Measurements from ENCODE around the gene MAEA. TPM values are rescaled to one million over a fixed set of nuclear protein-coding genes. Genes with fewer than 3 reads are reported as not detected.
"Not testable (repeated sequence)": the region's sequence is repeated elsewhere in the genome, so short reads cannot be mapped to it uniquely, and the experiment has no call there.

The MAEA gene
- total RNA-seq, 2 donors from 2014 or later: 61.4 to 62.8 TPM

- Mint-ChIP-seq H3K4me1 (no peaks in the 10 kb centered on the region), H3K27me3 (no peaks in the 10 kb centered on the region), H3K4me3 (no peak overlapping the region), H3K27ac (no peak overlapping the region), H3K9me3 (no peaks in the 10 kb centered on the region), H3K36me3 (ENCODE audit: low read depth) (peaks cover 5% of the 10 kb centered on the region)
- ATAC-seq (replicated peaks): no peak
Measured at GRCh38 chr4:1367230-1367935, 77.7 kb downstream of the MAEA start.

DNA sequence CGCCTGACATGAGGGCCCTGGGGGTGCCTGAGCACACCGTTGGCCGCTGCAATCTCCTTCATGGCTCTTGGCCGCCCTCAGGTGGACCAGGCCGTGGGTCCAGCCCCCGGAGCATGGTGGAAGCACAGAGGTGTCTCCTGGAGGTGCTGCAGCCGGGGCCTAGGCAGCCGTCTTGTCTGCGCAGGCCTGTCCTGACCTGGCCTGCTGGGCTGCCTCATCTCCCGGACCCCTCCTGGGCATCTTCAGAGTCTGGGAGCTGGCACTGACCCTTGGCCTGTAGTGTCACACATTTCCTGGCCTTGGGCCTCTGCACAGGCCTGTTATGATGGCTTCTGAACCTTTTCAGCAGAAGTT, 78.2 kb downstream of the MAEA start:
- ATAC-seq (replicated peaks): no peak
- H3K9me3 Mint-ChIP-seq: no peaks in the 10 kb centered on the region

DNA sequence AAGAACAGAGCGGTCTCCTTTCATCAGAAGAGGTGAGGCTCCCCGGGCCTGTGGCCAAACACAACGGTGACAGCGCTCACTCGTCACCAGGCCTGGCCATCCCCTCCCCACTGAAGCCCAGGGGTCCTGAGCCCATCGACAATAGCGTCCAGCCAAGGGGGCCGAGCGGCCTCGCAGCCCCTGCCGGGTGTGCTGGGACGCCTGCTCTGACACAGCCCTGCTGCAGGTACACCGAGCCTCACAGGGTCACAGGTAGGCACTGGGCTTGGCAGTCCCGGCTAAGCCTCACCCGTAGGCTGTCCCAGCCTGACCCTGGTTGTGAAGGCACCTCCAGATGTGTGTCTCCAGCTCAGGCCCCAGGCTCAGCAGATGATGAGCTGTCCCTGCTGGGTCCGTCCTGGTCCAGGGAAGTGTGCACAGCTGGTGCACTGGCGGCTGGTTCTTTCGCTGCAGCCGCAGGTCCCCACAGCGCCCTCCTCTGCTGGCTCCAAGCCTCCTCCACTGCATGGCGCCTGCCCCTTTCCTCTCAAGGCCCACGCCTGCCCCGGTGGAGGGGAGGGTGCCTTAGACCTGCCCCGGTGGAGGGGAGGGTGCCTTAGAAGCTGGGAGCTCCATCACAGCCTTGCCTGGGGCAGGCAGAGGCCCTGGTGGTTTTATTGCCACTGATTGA, 78.9 kb downstream of the MAEA start:
- no peak for ATAC-seq (replicated peaks)
- Mint-ChIP-seq H3K27ac (no peak overlapping the region), H3K9me3 (no peaks in the 10 kb centered on the region), H3K4me3 (no peak overlapping the region), H3K4me1 (no peaks in the 10 kb centered on the region), H3K27me3 (no peaks in the 10 kb centered on the region), H3K36me3 (ENCODE audit: low read depth) (peaks cover 17% of the 10 kb centered on the region)

More for the DNA sequence above, 78.2 kb downstream of the MAEA start:
- H3K4me1 Mint-ChIP-seq: no peaks in the 10 kb centered on the region
- H3K27me3 Mint-ChIP-seq: no peaks in the 10 kb centered on the region
- no peak overlapping the region for H3K4me3 Mint-ChIP-seq
- peaks cover 10% of the 10 kb centered on the region for H3K36me3 Mint-ChIP-seq (ENCODE audit: low read depth)
- no peak overlapping the region for H3K27ac Mint-ChIP-seq

DNA sequence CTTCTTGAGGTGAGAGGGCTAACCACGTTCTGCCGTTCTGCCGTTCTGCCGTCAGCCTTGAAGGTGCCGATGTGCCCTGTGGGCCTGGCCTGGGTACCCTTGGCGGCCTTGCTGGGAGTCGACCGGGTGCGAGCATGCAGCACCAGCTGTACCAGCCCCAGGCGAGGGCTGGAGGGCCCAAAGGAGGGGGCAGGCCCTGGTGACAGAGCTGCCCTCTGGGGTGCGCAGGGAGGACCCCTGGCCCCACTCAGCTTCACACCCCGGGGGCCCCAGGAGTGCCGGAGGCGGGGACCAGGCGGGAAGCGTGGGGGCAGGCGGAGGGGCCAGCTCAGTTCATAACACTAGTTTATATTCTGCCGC, 79.4 kb downstream of the MAEA start:
- Mint-ChIP-seq H3K9me3 (no peaks in the 10 kb centered on the region), H3K4me1 (no peaks in the 10 kb centered on the region), H3K36me3 (ENCODE audit: low read depth) (peaks cover 22% of the 10 kb centered on the region), H3K27me3 (no peaks in the 10 kb centered on the region), H3K4me3 (no peak overlapping the region), H3K27ac (no peak overlapping the region)
- no peak for ATAC-seq (replicated peaks)

GRCh38 chr4:1369479-1370079, 79.9 kb downstream of the MAEA start:
- H3K27ac Mint-ChIP-seq: no peak overlapping the region
- peaks cover 24% of the 10 kb centered on the region for H3K36me3 Mint-ChIP-seq (ENCODE audit: low read depth)
- no peaks in the 10 kb centered on the region for H3K27me3 Mint-ChIP-seq
- H3K4me3 Mint-ChIP-seq: no peak overlapping the region
- H3K4me1 Mint-ChIP-seq: no peaks in the 10 kb centered on the region
- H3K9me3 Mint-ChIP-seq: no peaks in the 10 kb centered on the region
- no peak for ATAC-seq (replicated peaks)

DNA sequence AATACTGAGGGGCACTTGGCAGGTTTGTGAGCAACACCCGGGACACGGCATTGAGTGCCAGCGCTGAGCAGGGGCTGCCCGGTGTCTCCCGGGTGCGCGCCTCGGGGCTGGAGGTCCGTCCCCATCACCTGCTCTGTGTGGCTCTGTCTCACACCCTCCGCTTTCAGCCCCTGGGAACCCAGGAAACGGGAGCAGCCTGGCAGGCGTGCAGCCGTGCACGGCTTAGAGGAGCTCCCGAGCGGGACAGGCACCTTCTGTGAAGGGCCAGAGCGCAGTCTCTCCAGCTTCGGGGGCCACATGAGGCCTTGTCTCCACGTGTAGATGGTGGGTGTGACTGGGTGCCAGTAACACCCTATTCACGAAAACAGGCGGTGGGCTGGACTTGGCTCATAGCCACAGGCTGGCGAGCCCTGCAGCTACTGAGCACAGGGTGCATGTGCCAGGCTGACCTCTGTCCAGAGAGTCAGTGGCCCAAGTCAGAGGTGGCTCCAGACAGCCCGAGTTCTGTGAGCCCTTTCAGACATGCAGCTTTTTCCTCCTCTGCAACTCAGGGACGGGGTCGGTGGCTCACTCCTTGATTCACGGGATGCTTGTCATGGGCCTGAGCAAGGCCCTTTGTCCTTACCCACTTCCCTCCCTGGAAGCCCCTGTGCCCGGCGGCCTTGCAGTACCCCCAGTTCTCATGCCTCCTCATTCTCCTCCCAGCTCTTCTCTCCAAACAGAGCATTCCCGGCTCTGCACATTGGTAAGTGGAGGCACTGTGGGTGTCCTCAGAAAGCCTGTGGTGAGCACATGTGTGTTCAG, 80.8 kb downstream of the MAEA start:
- H3K36me3 Mint-ChIP-seq (ENCODE audit: low read depth): peaks cover 24% of the 10 kb centered on the region
- H3K27ac Mint-ChIP-seq: no peak overlapping the region
- H3K27me3 Mint-ChIP-seq: no peaks in the 10 kb centered on the region
- H3K4me3 Mint-ChIP-seq: no peak overlapping the region
- no peaks in the 10 kb centered on the region for H3K4me1 Mint-ChIP-seq
- ATAC-seq (replicated peaks): no peak
- no peaks in the 10 kb centered on the region for H3K9me3 Mint-ChIP-seq

DNA sequence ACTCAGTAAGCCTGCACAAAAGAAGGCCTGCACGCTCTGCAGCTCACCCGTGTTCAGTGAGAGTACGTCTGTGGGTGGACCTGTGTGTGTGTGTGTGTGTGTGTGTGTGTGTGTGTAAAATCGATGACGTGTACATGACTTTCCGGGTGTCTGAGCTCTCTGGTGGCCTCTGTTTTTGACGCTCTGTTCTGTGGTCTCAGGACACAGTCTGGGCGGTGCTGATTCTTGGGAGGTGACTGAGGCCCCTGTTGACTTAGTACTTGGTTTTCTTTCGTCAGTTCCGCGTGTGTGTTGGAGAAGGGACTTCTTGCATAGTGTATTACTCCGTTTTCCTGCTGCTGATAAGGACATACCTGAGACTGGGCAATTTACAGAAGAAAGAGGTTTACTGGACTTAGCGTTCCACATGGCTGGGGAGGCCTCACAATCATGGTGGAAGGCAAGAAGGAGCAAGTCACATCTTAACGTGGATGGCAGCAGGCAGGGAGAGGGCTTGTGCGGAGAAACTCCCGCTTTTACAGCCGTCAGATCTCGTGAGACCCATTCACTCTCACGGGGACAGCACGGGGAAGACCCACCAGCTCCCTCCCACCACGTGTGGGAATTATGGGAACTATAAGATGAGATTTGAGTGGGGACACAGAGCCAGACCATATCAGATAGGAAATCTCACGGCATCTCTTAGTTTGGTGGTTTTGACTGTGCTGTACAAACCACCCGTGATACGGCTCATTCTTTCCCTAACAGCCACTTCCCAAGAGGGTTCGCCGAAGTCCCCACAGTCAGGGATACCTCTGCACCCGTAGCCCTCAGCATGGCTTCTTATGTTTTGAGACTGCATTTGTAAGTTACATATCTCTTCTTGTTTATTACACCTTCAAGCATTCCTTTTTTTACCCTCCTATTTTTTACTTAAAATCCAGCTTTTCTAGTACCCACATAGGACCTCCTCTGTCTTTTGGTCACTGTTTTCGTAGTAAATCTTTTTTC, 81.8 kb downstream of the MAEA start:
- Mint-ChIP-seq H3K27me3 (no peaks in the 10 kb centered on the region), H3K36me3 (ENCODE audit: low read depth) (peaks cover 24% of the 10 kb centered on the region), H3K9me3 (no peaks in the 10 kb centered on the region), H3K27ac (no peak overlapping the region), H3K4me1 (no peaks in the 10 kb centered on the region), H3K4me3 (no peak overlapping the region)
- ATAC-seq (replicated peaks): no peak

DNA sequence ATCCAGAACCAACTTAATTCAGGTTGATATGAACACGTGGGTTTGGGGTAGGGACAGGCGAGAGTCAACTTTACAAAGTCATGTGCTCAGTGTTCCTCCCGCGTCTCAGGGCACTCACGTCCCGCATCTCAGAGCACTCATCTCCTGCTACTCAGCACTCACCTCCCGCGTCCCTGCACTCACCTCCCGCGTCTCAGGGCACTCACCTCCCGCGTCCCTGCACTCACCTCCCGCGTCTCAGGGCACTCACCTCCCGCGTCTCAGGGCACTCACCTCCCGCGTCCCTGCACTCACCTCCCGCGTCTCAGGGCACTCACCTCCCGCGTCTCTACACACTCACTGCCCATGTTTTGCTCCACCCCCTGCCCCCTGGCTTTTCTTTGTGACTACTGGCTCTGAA, 82.9 kb downstream of the MAEA start:
- H3K27me3 Mint-ChIP-seq; H3K9me3 Mint-ChIP-seq; H3K4me1 Mint-ChIP-seq; H3K27ac Mint-ChIP-seq; H3K4me3 Mint-ChIP-seq; ATAC-seq (replicated peaks): not testable (repeated sequence)
- peaks cover 24% of the 10 kb centered on the region for H3K36me3 Mint-ChIP-seq (ENCODE audit: low read depth)

GRCh38 chr4:1373892-1374705, 84.4 kb downstream of the MAEA start:
- Mint-ChIP-seq H3K4me3 (no peak overlapping the region), H3K4me1 (no peaks in the 10 kb centered on the region), H3K27ac (no peak overlapping the region)

GRCh38 chr4:1374706-1375045, 85.0 kb downstream of the MAEA start:
- peaks cover 24% of the 10 kb centered on the region for H3K36me3 Mint-ChIP-seq (ENCODE audit: low read depth)
- H3K4me1 Mint-ChIP-seq: no peaks in the 10 kb centered on the region
- no peaks in the 10 kb centered on the region for H3K27me3 Mint-ChIP-seq
- H3K9me3 Mint-ChIP-seq: no peaks in the 10 kb centered on the region
- ATAC-seq (replicated peaks): no peak
- no peak overlapping the region for H3K4me3 Mint-ChIP-seq
- H3K27ac Mint-ChIP-seq: no peak overlapping the region

More at GRCh38 chr4:1373892-1374705, 84.4 kb downstream of the MAEA start:
- Mint-ChIP-seq H3K27me3 (no peaks in the 10 kb centered on the region), H3K9me3 (no peaks in the 10 kb centered on the region), H3K36me3 (ENCODE audit: low read depth) (peaks cover 24% of the 10 kb centered on the region)
- ATAC-seq (replicated peaks): no peak

- H3K36me3 Mint-ChIP-seq (ENCODE audit: low read depth): peaks cover 24% of the 10 kb centered on the region
- H3K27ac Mint-ChIP-seq: no peak overlapping the region
- no peaks in the 10 kb centered on the region for H3K4me1 Mint-ChIP-seq
- no peaks in the 10 kb centered on the region for H3K9me3 Mint-ChIP-seq
- no peak overlapping the region for H3K4me3 Mint-ChIP-seq
- no peaks in the 10 kb centered on the region for H3K27me3 Mint-ChIP-seq
- no peak for ATAC-seq (replicated peaks)
Measured at GRCh38 chr4:1375051-1375721, 85.5 kb downstream of the MAEA start.

DNA sequence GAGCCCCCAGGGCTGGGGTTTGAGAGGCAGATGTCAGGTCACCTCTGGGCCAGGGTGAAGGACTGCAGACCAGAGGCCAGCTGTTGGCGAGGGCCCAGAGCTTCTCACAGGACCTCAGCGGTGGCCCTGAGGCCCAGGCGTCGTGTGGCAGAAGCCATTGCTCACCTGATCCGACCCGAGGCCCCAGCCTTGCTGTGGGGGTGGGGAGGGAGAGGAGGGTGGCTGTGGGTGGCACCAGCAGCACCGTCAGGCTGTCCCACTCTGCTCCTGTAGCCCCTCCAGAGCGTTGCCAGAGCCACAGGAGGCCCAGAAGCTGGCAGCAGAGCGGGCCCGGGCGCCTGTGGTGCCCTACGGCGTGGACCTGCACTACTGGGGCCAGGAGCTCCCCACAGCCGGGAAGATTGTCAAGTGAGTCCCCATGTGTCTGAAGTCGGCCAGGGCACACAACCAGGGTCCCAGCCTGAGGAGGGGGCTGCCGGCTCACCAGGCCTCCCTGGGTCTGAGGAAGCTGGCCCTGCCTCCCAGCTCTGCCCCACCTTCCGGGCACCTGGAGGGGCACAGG, 86.2 kb downstream of the MAEA start:
- no peaks in the 10 kb centered on the region for H3K27me3 Mint-ChIP-seq
- H3K27ac Mint-ChIP-seq: no peak overlapping the region
- ATAC-seq (replicated peaks): no peak
- peaks cover 24% of the 10 kb centered on the region for H3K36me3 Mint-ChIP-seq (ENCODE audit: low read depth)
- no peaks in the 10 kb centered on the region for H3K9me3 Mint-ChIP-seq
- H3K4me3 Mint-ChIP-seq: no peak overlapping the region
- H3K4me1 Mint-ChIP-seq: no peaks in the 10 kb centered on the region
